ENCODE data around the gene ALS2CL. TPM values are rescaled to one million over a fixed set of nuclear protein-coding genes. Genes with fewer than 3 reads are reported as not detected.

ALS2CL gene
- total RNA-seq, 4 donors from 2014 or later, result 86.5 to 175 (median 105) TPM

- peak in 1 of 2 donors; percentile 80 for DNase-seq (ENCODE audit: low spot score in 2 of 2)
- H3K4me3 ChIP-seq (ENCODE audit: low read depth, poor library complexity, severe bottlenecking), result no peak overlapping the region
- intact Hi-C loops (cut with DNase I; ENCODE audit: low total_unique reads), result no loop called here
- no peak for TF ChIP-seq CTCF (IDR thresholded peaks at IDR 0.05)
- no peak for TF ChIP-seq POLR2A (IDR thresholded peaks at IDR 0.05)
- 89 to 91% methylated on average over 23 to 25 of the region's 25 CpGs for whole genome bisulfite sequencing, 2 donors
Observed at GRCh38 chr3:46671541-46672348, 21.7 kb downstream of the ALS2CL start.

DNA sequence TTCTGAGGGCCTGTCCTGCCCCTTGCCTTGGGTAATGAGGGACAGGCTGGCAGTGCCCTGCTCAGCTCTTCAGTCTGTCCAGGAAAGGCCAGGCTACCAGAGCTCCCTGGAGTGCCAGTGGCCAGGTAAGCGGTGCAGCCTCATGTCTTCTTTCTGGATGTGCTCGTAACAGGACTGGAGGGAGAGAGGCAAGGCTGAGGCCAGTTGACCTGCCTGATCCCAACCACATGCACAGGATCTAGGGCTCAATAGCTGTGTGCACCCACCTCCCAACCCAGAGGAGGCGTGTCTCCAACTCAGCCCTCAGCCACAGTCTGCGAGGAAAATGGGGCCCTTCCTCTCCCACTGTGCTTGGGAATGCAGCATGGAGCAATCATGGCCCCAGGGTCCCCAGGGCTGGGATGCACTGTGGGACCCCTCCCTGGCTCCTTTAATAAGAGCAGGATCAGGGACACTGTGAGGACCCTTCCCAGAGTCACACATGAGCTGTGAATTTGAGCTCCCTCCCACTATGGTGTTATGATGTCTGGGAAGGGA, 22.5 kb downstream of the ALS2CL start:
- 92 to 100% methylated on average over 2 to 4 of the region's 4 CpGs for WGBS, 2 donors
- DNase-seq (ENCODE audit: low spot score in 2 of 2), result peak in 1 of 2 donors; percentile 72
- TF ChIP-seq CTCF (IDR thresholded peaks at IDR 0.05) (no peak), POLR2A (IDR thresholded peaks at IDR 0.05) (no peak)
- intact Hi-C loops (cut with DNase I; ENCODE audit: low total_unique reads), result no loop called here
- no peak overlapping the region for H3K4me3 ChIP-seq (ENCODE audit: low read depth, poor library complexity, severe bottlenecking)

DNA sequence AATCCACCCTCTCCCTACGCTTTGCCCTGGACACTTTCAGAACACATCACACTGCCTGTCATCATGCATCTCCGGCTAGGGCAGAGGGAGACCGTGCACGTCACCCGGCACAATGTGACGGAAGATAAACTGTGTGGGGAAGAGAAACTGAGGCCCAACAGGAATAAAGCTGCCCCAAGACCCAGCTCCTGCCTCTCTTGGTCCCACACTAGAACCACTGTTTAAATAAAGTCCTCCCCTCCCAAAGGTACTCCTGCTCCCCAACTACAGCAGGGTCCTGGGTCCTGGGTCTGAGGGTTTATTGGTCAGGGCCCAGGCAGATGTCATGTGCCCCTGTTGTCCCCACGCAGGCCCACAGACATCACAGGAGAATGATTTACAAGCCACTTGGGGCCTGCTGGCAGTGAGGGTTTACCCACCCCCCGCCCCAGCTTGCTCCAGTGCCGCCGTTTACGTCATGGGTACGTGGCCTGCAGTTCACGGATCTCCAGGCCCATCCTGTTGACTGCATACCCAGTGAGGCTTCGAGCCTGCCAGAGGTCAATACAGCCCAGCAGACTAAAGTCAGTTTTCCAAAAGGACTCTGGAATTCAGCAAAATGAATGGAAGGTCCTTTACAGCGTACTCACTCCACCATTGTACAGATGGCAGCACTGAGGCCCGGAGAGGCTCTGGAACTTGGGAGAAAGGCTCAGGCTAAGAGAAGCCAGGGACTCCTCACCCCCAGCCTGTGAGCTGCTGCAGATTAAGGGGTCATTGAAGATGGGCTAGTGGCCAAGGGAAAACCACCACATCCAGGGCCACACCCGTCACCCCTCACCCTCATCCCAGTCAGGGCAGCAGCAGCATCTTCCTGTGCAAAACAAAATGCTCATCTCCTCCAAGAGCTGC, 23.2 kb downstream of the ALS2CL start:
- WGBS, 2 donors, result 77 to 82% methylated on average over 15 to 17 of the region's 17 CpGs
- no peak overlapping the region for H3K4me3 ChIP-seq (ENCODE audit: low read depth, poor library complexity, severe bottlenecking)
- intact Hi-C loops (cut with DNase I; ENCODE audit: low total_unique reads), result no loop called here
- peak in 1 of 2 donors; percentile 79 for DNase-seq (ENCODE audit: low spot score in 2 of 2)
- TF ChIP-seq POLR2A (IDR thresholded peaks at IDR 0.05) (no peak), CTCF (IDR thresholded peaks at IDR 0.05) (no peak)

DNA sequence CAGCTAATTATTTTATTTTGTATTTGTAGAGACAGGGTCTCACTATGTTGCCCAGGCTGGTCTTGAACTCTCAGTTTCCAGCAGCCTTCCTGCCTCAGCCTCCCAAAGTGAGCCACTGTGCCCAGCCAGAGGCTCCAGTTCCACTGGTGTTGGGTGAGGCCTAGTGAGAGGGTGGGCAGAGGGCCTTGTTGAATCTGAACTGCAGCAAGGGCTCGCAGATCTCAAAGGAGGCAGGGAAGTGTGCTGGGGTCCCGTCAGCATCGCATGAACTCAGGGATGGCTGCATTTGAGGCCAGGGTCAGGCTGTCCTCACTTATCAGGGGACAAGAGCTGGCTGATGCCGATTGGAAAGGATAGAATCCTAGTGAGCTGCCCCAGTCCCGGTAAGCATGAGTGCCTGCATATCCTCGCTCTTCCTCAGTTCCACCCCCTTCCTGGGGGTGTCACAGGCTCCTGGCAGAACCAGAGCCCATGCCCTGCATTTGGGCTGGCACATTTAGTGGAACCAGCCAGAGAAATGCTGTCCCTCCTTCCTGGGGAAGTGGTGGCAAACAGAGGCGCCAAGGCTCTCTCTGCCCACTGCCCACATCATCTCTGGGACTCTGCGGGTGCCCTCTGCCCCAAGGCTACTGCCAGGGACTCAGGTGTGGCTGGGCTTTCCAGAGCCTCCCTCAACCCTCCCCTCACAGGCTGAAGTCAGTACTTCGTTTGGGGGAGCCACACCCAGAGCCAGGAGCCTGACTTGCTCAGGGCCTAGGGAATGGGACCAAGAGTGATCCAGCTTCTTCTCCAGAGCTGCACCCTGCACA, 24.1 kb downstream of the ALS2CL start:
- no peak for TF ChIP-seq POLR2A (IDR thresholded peaks at IDR 0.05)
- TF ChIP-seq CTCF (IDR thresholded peaks at IDR 0.05), result no peak
- 59 to 69% methylated on average over 3 to 9 of the region's 9 CpGs for WGBS, 2 donors
- DNase-seq (ENCODE audit: low spot score in 2 of 2), result peak in 1 of 2 donors; percentile 71
- no peak overlapping the region for H3K4me3 ChIP-seq (ENCODE audit: low read depth, poor library complexity, severe bottlenecking)
- intact Hi-C loops (cut with DNase I; ENCODE audit: low total_unique reads), result no loop called here

DNA sequence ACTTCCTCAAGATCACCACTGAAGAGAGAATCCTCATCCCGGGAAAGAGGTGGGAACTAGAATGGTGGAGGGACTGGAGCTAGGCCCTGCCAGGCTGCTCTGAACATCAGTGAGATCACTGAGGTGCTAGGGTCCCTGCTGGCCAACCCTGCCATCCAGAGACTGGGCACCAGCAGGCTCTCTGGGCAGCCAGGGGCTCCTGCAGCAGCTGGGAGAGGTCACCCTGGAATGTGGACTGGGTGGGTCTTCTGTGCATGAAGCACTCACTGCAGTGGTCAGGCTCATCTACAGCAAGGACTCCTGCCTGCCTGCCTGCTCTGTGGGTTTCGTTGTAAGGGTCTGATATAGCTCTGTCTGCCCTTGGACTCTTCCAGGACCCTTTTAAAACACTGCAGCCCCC, 24.9 kb downstream of the ALS2CL start:
- TF ChIP-seq CTCF (IDR thresholded peaks at IDR 0.05) (no peak), POLR2A (IDR thresholded peaks at IDR 0.05) (no peak)
- intact Hi-C loops (cut with DNase I; ENCODE audit: low total_unique reads), result no loop called here
- no peak overlapping the region for H3K4me3 ChIP-seq (ENCODE audit: low read depth, poor library complexity, severe bottlenecking)
- 77 to 96% methylated on average over 2 of the region's 2 CpGs for WGBS, 2 donors
- peak in 1 of 2 donors; percentile 66 for DNase-seq (ENCODE audit: low spot score in 2 of 2)
